ENCODE data around the gene SDR39U1. TPM values are rescaled to one million over a fixed set of nuclear protein-coding genes. Genes with fewer than 3 reads are reported as not detected.
"Not testable (repeated sequence)": the region's sequence is repeated elsewhere in the genome, so short reads cannot be mapped to it uniquely, and the experiment has no call there.

Gene SDR39U1
- total RNA-seq, 6 experiments from 2014 or later: 24.9 to 32.8 (median 28.3) TPM

- Histone ChIP-seq H3K36me3 (no peaks in the 10 kb centered on the region), H3K4me3 (no peak overlapping the region), H3K9me3 (no peaks in the 10 kb centered on the region), H3K4me1 (no peaks in the 10 kb centered on the region), H3K27ac (no peak overlapping the region), H3K27me3 (no peaks in the 10 kb centered on the region)
- DNase-seq (peak in 1 of 3 donors; percentile 59), ATAC-seq (peak; percentile 25 to 77 (median 63))
- TF ChIP-seq CTCF (IDR thresholded peaks at IDR 0.05) (peak; percentile 21 to 47 (median 30)), POLR2A (IDR thresholded peaks at IDR 0.05) (no peak)
- intact Hi-C loops (cut with DNase I): no loop called here
- WGBS (ENCODE audit: insufficient coverage, low coverage, low lambda C conversion rate, missing lambda C conversion rate): 68% methylated on average over 8 of the region's 23 CpGs
Observed at GRCh38 chr14:24481622-24482324, 39.2 kb upstream of the SDR39U1 start.

- H3K27ac ChIP-seq; intact Hi-C loops (cut with DNase I); H3K4me1 ChIP-seq; H3K36me3 ChIP-seq; H3K9me3 ChIP-seq; ATAC-seq; H3K4me3 ChIP-seq; H3K27me3 ChIP-seq; DNase-seq: not testable (repeated sequence)
- WGBS (ENCODE audit: insufficient coverage, low coverage, low lambda C conversion rate, missing lambda C conversion rate): 43% methylated on average over 1 of the region's 1 CpG
Observed at GRCh38 chr14:24479999-24480398, 37.4 kb upstream of the SDR39U1 start.

GRCh38 chr14:24475261-24475660 lies 32.7 kb upstream of the SDR39U1 start:
- no peak for TF ChIP-seq POLR2A (IDR thresholded peaks at IDR 0.05)
- no peak for TF ChIP-seq CTCF (IDR thresholded peaks at IDR 0.05)
- Histone ChIP-seq H3K27me3 (no peaks in the 10 kb centered on the region), H3K27ac (no peak overlapping the region), H3K9me3 (no peaks in the 10 kb centered on the region), H3K4me3 (no peak overlapping the region), H3K36me3 (no peaks in the 10 kb centered on the region), H3K4me1 (no peaks in the 10 kb centered on the region)
- DNase-seq (no peak), ATAC-seq (no peak)
- 73% methylated on average over 3 of the region's 4 CpGs for WGBS (ENCODE audit: insufficient coverage, low coverage, low lambda C conversion rate, missing lambda C conversion rate)
- intact Hi-C loops (cut with DNase I): no loop called here

- Histone ChIP-seq H3K27me3 (no peaks in the 10 kb centered on the region), H3K4me1 (no peaks in the 10 kb centered on the region), H3K36me3 (no peaks in the 10 kb centered on the region), H3K9me3 (no peaks in the 10 kb centered on the region), H3K4me3 (no peak overlapping the region), H3K27ac (no peak overlapping the region)
- no peak for DNase-seq
- TF ChIP-seq POLR2A (IDR thresholded peaks at IDR 0.05): no peak
- no peak for TF ChIP-seq CTCF (IDR thresholded peaks at IDR 0.05)
- ATAC-seq: no peak
- WGBS (ENCODE audit: insufficient coverage, low coverage, low lambda C conversion rate, missing lambda C conversion rate): no CpG with 5 or more reads among the region's 12 CpGs
- intact Hi-C loops (cut with DNase I): no loop called here
Observed at GRCh38 chr14:24473211-24473610, 30.6 kb upstream of the SDR39U1 start.

- H3K4me1 ChIP-seq; ATAC-seq; DNase-seq; H3K27ac ChIP-seq; H3K36me3 ChIP-seq; H3K4me3 ChIP-seq; H3K9me3 ChIP-seq; intact Hi-C loops (cut with DNase I); H3K27me3 ChIP-seq: not testable (repeated sequence)
- WGBS (ENCODE audit: insufficient coverage, low coverage, low lambda C conversion rate, missing lambda C conversion rate): 80% methylated on average over 2 of the region's 2 CpGs
Observed at GRCh38 chr14:24470450-24470849, 27.9 kb upstream of the SDR39U1 start.

All from right lobe of liver (tissue), 6 donors.